ENCODE data around the gene CEPT1. TPM values are rescaled to one million over a fixed set of nuclear protein-coding genes. Genes with fewer than 3 reads are reported as not detected.

The CEPT1 gene
- total and polyA plus RNA-seq, 9 of the 15 experiments (the other 6 are each of a cell fraction or from before 2014, with no cell fraction given): 24.4 to 72.6 (median 42.4) TPM

- no peak overlapping the region for H3K27ac ChIP-seq (ENCODE audit: extremely low read depth, low read depth, low read length)
- no TSS peak for BruUV-seq (replicated peaks)
- ChIA-PET POLR2A (interaction anchor here (0.5 to 1.0 kb wide), 3 partner anchors 13 to 249 kb away, joined by 3 to 5 read pairs (median 4); no protein-coding TSS in a partner anchor), CTCF (ENCODE audit: low intra/inter-chr PET ratio) (no interaction called here)
- no peaks in the 10 kb centered on the region for H3K36me3 ChIP-seq (ENCODE audit: control insufficient read depth, insufficient read depth, low read length)
- no peak overlapping the region for H3K4me2 ChIP-seq (ENCODE audit: insufficient read depth, low read length)
- H3K27me3 ChIP-seq (ENCODE audit: control insufficient read depth in 2 of 2, insufficient read depth in 2 of 2, low read length in 2 of 2): peaks cover 0 to 10% of the 10 kb centered on the region in 2 experiments; a peak in 2 of 5 replicates
- no peaks in the 10 kb centered on the region for H3K79me2 ChIP-seq (ENCODE audit: control insufficient read depth, insufficient read depth, low read length)
- in situ Hi-C loops (cut with MboI): no loop called here
- H4K20me1 ChIP-seq (replicated peaks; ENCODE audit: control insufficient read depth, insufficient read depth, low read length): no peaks in the 10 kb centered on the region; the same call in 1 of the 2 replicates
- H3K4me1 ChIP-seq (replicated peaks in 1 of 2; ENCODE audit: control insufficient read depth in 2 of 2, insufficient read depth in 2 of 2, low read length in 2 of 2): peaks cover 0 to 10% of the 10 kb centered on the region in 2 experiments; a peak in 3 of 5 replicates
- H3K4me3 ChIP-seq: no peak overlapping the region
- H3K9me1 ChIP-seq (ENCODE audit: control insufficient read depth, insufficient read depth, low read length): no peaks in the 10 kb centered on the region
- FAIRE-seq: no peak
- H2AFZ ChIP-seq (ENCODE audit: low read depth, low read length): no peak overlapping the region
- DNase-seq (ENCODE audit: extremely low read depth in 1 of 4, low spot score in 3 of 4): no peak
- WGBS (ENCODE audit: insufficient coverage, low coverage, missing lambda C conversion rate): 15% methylated on average over 8 of the region's 8 CpGs
- H3K9me3 ChIP-seq (replicated peaks; ENCODE audit: control insufficient read depth, insufficient read depth, low read depth, low read length): no peaks in the 10 kb centered on the region
- intact Hi-C loops (cut with micrococcal nuclease): loop anchor here (10.0 kb wide), 1 partner anchor 446 kb away; no protein-coding TSS in a partner anchor
- no peak overlapping the region for H3K9ac ChIP-seq (ENCODE audit: insufficient read depth in 1 of 2, low read depth in 2 of 2, low read length in 2 of 2)
- ATAC-seq: no peak
- TF ChIP-seq TAF15 (IDR thresholded peaks at IDR 0.05; ENCODE audit: low read depth, low read length) (no peak), ARID3A (IDR thresholded peaks at IDR 0.05; ENCODE audit: borderline replicate concordance, low read depth, low read length) (no peak), ZNF274 (IDR thresholded peaks at IDR 0.05; ENCODE audit: borderline replicate concordance, low read depth, low read length) (no peak), FOXA3 (CRISPR knock-in tag; conservative IDR thresholded peaks at IDR 0.05 in 1 of 2, IDR thresholded peaks at IDR 0.05 in 1 of 2) (no peak), NFYB (IDR thresholded peaks at IDR 0.05; ENCODE audit: extremely low read depth, insufficient read length) (no peak), ERF (CRISPR knock-in tag; IDR thresholded peaks at IDR 0.05) (no peak), ZNF431 (CRISPR knock-in tag; IDR thresholded peaks at IDR 0.05) (no peak), L3MBTL2 (IDR thresholded peaks at IDR 0.05) (no peak), NCOR1 (IDR thresholded peaks at IDR 0.05) (no peak), RBM34 (IDR thresholded peaks at IDR 0.05; ENCODE audit: borderline replicate concordance, insufficient read depth, low read length) (no peak), CREB3 (tag; conservative IDR thresholded peaks at IDR 0.05; ENCODE audit: low read depth) (no peak), ETV6 (IDR thresholded peaks at IDR 0.05; ENCODE audit: borderline replicate concordance in 1 of 2, low read depth in 2 of 2, low read length in 1 of 2) (no peak), ETV6 (CRISPR knock-in tag; IDR thresholded peaks at IDR 0.05; ENCODE audit: borderline replicate concordance) (no peak), MYBL2 (IDR thresholded peaks at IDR 0.05; ENCODE audit: low read depth) (no peak), MYBL2 (CRISPR knock-in tag; IDR thresholded peaks at IDR 0.05; ENCODE audit: borderline replicate concordance) (no peak), CAMTA2 (CRISPR knock-in tag; conservative IDR thresholded peaks at IDR 0.05) (no peak)
- TF ChIP-seq, protein P1, sequence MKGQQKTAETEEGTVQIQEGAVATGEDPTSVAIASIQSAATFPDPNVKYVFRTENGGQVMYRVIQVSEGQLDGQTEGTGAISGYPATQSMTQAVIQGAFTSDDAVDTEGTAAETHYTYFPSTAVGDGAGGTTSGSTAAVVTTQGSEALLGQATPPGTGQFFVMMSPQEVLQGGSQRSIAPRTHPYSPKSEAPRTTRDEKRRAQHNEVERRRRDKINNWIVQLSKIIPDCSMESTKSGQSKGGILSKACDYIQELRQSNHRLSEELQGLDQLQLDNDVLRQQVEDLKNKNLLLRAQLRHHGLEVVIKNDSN (CRISPR knock-in tag; IDR thresholded peaks at IDR 0.05): no peak
Observed at GRCh38 chr1:111218701-111219556, 78.9 kb downstream of the CEPT1 start.

Data from K562 (cell line).